HEK293 (cell line): ENCODE results near the gene ACADSB.

Experiments used
- CTCF ChIA-PET: fragments of 350-600 bp; formaldehyde crosslinking; extraction: SDS; loops from one replicate; lab custom pipeline; 2021; ENCODE audit warnings: antibody characterized with exemption; lab: Yijun Ruan, JAX
- POLR2A ChIA-PET: fragments of 300-600 bp; formaldehyde crosslinking; extraction: SDS; loops from one replicate; lab custom pipeline; 2020; ENCODE audit warnings: antibody characterized with exemption, inconsistent platforms; lab: Yijun Ruan, JAX
- H3K27ac ChIP-seq: fragments of 200-500 bp; sonication (Bioruptor generic); 2 replicates; pipeline ENCODE4 v1.5.1; 2014; ENCODE audit warnings: low read depth, low read length, control low read depth, inconsistent platforms; ENCODE audit errors: extremely low read depth
- H3K36me3 ChIP-seq, 2 experiments: fragments of 200-500 bp in 1 of 2; sonication (Bioruptor generic) in 1 of 2; 1 replicate in 1 of 2; 2 replicates in 1 of 2; pipeline ENCODE4 v1.5.1; 2014 to 2017; ENCODE audit warnings: inconsistent platforms in 2 of 2, low read length in 2 of 2; ENCODE audit not compliant: control insufficient read depth in 2 of 2, insufficient read depth in 1 of 2
- H3K4me1 ChIP-seq: fragments of 200-500 bp; sonication (Bioruptor generic); 2 replicates; pipeline ENCODE4 v1.5.1; 2014; ENCODE audit warnings: mild to moderate bottlenecking, low read length, inconsistent platforms; ENCODE audit not compliant: control insufficient read depth, insufficient read depth
- H3K4me3 ChIP-seq: 2 replicates; pipeline ENCODE4 v1.5.1; 2011; ENCODE audit warnings: low read depth, mild to moderate bottlenecking, control low read depth, low read length, moderate library complexity
- H3K9me3 ChIP-seq: fragments of 200-500 bp; sonication (Bioruptor generic); 2 replicates; pipeline ENCODE4 v1.5.1; 2014; ENCODE audit warnings: low read depth, low read length, inconsistent platforms; ENCODE audit not compliant: control insufficient read depth, insufficient read depth
- GLI2 ChIP-seq: fragments of 450-650 bp; formaldehyde crosslinking; IDR thresholded peaks from 2 replicates; pipeline ENCODE4; 2017; ENCODE audit warnings: missing biosample characterization, missing genetic modification characterization, low read depth, borderline replicate concordance
- IKZF3 ChIP-seq: fragments of 450-650 bp; IDR thresholded peaks from 2 replicates; pipeline ENCODE4 v1.5.0; 2018; ENCODE audit warnings: missing biosample characterization, mild to moderate bottlenecking, missing genetic modification characterization, moderate library complexity
- KLF8 ChIP-seq: fragments of 450-650 bp; formaldehyde crosslinking; IDR thresholded peaks from 2 replicates; pipeline ENCODE4 v1.5.1; 2016; ENCODE audit warnings: missing biosample characterization, missing genetic modification characterization
- PRDM10 ChIP-seq: fragments of 450-650 bp; formaldehyde crosslinking; IDR thresholded peaks from 2 replicates; pipeline ENCODE4 v1.5.1; 2016; ENCODE audit warnings: missing biosample characterization, missing genetic modification characterization
- ZBTB21 ChIP-seq: fragments of 450-650 bp; formaldehyde crosslinking; IDR thresholded peaks from 2 replicates; pipeline ENCODE4 v1.5.1; 2017; ENCODE audit warnings: missing biosample characterization, missing genetic modification characterization
- ZNF18 ChIP-seq: fragments of 450-650 bp; formaldehyde crosslinking; IDR thresholded peaks from 2 replicates; pipeline ENCODE4 v1.5.1; 2016; ENCODE audit warnings: missing biosample characterization, missing genetic modification characterization
- ZNF274 ChIP-seq, 2 experiments: fragments of 200-500 bp in 1 of 2; fragments of 450-650 bp in 1 of 2; sonication (Bioruptor generic) in 1 of 2; formaldehyde crosslinking in 1 of 2; IDR thresholded peaks; 2 replicates each; pipeline versions ENCODE4 v1.5.1 to v1.6.1; 2014 to 2016; ENCODE audit warnings: borderline replicate concordance in 1 of 2, inconsistent platforms in 1 of 2, low read length in 1 of 2, missing biosample characterization in 1 of 2, missing genetic modification characterization in 1 of 2
- ZNF37A ChIP-seq: fragments of 450-650 bp; IDR thresholded peaks from 2 replicates; pipeline ENCODE4 v1.5.1; 2018; ENCODE audit warnings: missing biosample characterization, missing genetic modification characterization
- ZNF76 ChIP-seq: fragments of 450-650 bp; formaldehyde crosslinking; IDR thresholded peaks from 2 replicates; pipeline ENCODE4; 2016; ENCODE audit warnings: low read depth, missing biosample characterization, missing genetic modification characterization, borderline replicate concordance
- ZNF837 ChIP-seq: fragments of 450-650 bp; formaldehyde crosslinking; IDR thresholded peaks from 2 replicates; pipeline ENCODE4 v1.5.1; 2016; ENCODE audit warnings: missing biosample characterization, missing genetic modification characterization
- ZSCAN5A ChIP-seq: fragments of 450-650 bp; formaldehyde crosslinking; IDR thresholded peaks from 2 replicates; pipeline ENCODE4 v1.5.1; 2016; ENCODE audit warnings: missing biosample characterization, missing genetic modification characterization
- TF ChIP-seq, protein P1 (sequence below): fragments of 450-650 bp; formaldehyde crosslinking; IDR thresholded peaks from 2 replicates; pipeline ENCODE4 v1.5.1; 2016; ENCODE audit warnings: missing biosample characterization, missing genetic modification characterization, borderline replicate concordance
- TF ChIP-seq, protein P2 (sequence below): fragments of 450-650 bp; IDR thresholded peaks from 2 replicates; pipeline ENCODE4 v1.5.1; 2018; ENCODE audit warnings: missing biosample characterization, missing genetic modification characterization
- TF ChIP-seq, protein P3 (sequence below): fragments of 450-650 bp; formaldehyde crosslinking; IDR thresholded peaks from 2 replicates; pipeline ENCODE4 v1.5.1; 2016; ENCODE audit warnings: missing biosample characterization, missing genetic modification characterization
- TF ChIP-seq, protein P4 (sequence below): fragments of 450-650 bp; formaldehyde crosslinking; IDR thresholded peaks from 2 replicates; pipeline ENCODE4 v1.5.1; 2016; ENCODE audit warnings: missing biosample characterization, missing genetic modification characterization, borderline replicate concordance

The ACADSB gene

GRCh38 chr10:123039632-123039930, 30.8 kb downstream of the ACADSB start:
- H3K4me3 ChIP-seq = no peak overlapping the region
- no peaks in the 10 kb centered on the region for H3K4me1 ChIP-seq
- H3K36me3 ChIP-seq = peaks cover 4 to 38% of the 10 kb centered on the region in 2 experiments; a peak in 2 of 3 replicates
- ChIA-PET CTCF (no interaction called here), POLR2A (no interaction called here)
- no peak overlapping the region for H3K27ac ChIP-seq
- no peaks in the 10 kb centered on the region for H3K9me3 ChIP-seq
- TF ChIP-seq, protein P1, sequence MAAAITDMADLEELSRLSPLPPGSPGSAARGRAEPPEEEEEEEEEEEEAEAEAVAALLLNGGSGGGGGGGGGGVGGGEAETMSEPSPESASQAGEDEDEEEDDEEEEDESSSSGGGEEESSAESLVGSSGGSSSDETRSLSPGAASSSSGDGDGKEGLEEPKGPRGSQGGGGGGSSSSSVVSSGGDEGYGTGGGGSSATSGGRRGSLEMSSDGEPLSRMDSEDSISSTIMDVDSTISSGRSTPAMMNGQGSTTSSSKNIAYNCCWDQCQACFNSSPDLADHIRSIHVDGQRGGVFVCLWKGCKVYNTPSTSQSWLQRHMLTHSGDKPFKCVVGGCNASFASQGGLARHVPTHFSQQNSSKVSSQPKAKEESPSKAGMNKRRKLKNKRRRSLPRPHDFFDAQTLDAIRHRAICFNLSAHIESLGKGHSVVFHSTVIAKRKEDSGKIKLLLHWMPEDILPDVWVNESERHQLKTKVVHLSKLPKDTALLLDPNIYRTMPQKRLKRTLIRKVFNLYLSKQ (tag by site-specific recombination) = no peak
- TF ChIP-seq IKZF3 (tag by site-specific recombination) (no peak), ZNF76 (tag by site-specific recombination) (no peak), KLF8 (tag by site-specific recombination) (no peak), ZNF18 (tag by site-specific recombination) (no peak), ZNF37A (tag by site-specific recombination) (no peak), ZNF837 (no peak), ZBTB21 (no peak), PRDM10 (tag by site-specific recombination) (no peak), GLI2 (no peak), ZSCAN5A (tag by site-specific recombination) (no peak), ZNF274 (IDR thresholded peaks at IDR 0.05; ENCODE audit: low read length) (no peak), ZNF274 (tag by site-specific recombination; IDR thresholded peaks at IDR 0.05; ENCODE audit: borderline replicate concordance) (no peak)
- TF ChIP-seq, protein P2, sequence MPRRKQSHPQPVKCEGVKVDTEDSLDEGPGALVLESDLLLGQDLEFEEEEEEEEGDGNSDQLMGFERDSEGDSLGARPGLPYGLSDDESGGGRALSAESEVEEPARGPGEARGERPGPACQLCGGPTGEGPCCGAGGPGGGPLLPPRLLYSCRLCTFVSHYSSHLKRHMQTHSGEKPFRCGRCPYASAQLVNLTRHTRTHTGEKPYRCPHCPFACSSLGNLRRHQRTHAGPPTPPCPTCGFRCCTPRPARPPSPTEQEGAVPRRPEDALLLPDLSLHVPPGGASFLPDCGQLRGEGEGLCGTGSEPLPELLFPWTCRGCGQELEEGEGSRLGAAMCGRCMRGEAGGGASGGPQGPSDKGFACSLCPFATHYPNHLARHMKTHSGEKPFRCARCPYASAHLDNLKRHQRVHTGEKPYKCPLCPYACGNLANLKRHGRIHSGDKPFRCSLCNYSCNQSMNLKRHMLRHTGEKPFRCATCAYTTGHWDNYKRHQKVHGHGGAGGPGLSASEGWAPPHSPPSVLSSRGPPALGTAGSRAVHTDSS (tag by site-specific recombination) = no peak
- TF ChIP-seq, protein P3, sequence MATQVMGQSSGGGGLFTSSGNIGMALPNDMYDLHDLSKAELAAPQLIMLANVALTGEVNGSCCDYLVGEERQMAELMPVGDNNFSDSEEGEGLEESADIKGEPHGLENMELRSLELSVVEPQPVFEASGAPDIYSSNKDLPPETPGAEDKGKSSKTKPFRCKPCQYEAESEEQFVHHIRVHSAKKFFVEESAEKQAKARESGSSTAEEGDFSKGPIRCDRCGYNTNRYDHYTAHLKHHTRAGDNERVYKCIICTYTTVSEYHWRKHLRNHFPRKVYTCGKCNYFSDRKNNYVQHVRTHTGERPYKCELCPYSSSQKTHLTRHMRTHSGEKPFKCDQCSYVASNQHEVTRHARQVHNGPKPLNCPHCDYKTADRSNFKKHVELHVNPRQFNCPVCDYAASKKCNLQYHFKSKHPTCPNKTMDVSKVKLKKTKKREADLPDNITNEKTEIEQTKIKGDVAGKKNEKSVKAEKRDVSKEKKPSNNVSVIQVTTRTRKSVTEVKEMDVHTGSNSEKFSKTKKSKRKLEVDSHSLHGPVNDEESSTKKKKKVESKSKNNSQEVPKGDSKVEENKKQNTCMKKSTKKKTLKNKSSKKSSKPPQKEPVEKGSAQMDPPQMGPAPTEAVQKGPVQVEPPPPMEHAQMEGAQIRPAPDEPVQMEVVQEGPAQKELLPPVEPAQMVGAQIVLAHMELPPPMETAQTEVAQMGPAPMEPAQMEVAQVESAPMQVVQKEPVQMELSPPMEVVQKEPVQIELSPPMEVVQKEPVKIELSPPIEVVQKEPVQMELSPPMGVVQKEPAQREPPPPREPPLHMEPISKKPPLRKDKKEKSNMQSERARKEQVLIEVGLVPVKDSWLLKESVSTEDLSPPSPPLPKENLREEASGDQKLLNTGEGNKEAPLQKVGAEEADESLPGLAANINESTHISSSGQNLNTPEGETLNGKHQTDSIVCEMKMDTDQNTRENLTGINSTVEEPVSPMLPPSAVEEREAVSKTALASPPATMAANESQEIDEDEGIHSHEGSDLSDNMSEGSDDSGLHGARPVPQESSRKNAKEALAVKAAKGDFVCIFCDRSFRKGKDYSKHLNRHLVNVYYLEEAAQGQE (tag by site-specific recombination) = no peak
- TF ChIP-seq, protein P4, sequence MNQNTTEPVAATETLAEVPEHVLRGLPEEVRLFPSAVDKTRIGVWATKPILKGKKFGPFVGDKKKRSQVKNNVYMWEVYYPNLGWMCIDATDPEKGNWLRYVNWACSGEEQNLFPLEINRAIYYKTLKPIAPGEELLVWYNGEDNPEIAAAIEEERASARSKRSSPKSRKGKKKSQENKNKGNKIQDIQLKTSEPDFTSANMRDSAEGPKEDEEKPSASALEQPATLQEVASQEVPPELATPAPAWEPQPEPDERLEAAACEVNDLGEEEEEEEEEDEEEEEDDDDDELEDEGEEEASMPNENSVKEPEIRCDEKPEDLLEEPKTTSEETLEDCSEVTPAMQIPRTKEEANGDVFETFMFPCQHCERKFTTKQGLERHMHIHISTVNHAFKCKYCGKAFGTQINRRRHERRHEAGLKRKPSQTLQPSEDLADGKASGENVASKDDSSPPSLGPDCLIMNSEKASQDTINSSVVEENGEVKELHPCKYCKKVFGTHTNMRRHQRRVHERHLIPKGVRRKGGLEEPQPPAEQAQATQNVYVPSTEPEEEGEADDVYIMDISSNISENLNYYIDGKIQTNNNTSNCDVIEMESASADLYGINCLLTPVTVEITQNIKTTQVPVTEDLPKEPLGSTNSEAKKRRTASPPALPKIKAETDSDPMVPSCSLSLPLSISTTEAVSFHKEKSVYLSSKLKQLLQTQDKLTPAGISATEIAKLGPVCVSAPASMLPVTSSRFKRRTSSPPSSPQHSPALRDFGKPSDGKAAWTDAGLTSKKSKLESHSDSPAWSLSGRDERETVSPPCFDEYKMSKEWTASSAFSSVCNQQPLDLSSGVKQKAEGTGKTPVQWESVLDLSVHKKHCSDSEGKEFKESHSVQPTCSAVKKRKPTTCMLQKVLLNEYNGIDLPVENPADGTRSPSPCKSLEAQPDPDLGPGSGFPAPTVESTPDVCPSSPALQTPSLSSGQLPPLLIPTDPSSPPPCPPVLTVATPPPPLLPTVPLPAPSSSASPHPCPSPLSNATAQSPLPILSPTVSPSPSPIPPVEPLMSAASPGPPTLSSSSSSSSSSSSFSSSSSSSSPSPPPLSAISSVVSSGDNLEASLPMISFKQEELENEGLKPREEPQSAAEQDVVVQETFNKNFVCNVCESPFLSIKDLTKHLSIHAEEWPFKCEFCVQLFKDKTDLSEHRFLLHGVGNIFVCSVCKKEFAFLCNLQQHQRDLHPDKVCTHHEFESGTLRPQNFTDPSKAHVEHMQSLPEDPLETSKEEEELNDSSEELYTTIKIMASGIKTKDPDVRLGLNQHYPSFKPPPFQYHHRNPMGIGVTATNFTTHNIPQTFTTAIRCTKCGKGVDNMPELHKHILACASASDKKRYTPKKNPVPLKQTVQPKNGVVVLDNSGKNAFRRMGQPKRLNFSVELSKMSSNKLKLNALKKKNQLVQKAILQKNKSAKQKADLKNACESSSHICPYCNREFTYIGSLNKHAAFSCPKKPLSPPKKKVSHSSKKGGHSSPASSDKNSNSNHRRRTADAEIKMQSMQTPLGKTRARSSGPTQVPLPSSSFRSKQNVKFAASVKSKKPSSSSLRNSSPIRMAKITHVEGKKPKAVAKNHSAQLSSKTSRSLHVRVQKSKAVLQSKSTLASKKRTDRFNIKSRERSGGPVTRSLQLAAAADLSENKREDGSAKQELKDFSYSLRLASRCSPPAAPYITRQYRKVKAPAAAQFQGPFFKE (tag by site-specific recombination) = no peak
